Cardiac fibroblast (primary cell): ENCODE data around the gene GALK1.

Experiments used
- DNase-seq, 2 donors: peaks; one replicate each; pipeline versions ENCODE4 v3.0.0 to v3.0.0-alpha.2; 2010; ENCODE audit warnings: low read depth in 2 of 2
- H3K4me3 ChIP-seq, 2 donors: replicated peaks in 1 of 2; 1 replicate in 1 of 2; 2 replicates in 1 of 2; pipeline ENCODE4 v1.5.1; 2011; ENCODE audit warnings: low read depth in 2 of 2, low read length in 2 of 2, mild to moderate bottlenecking in 2 of 2, moderate library complexity in 1 of 2
- CTCF ChIP-seq: IDR thresholded peaks from one replicate; pipeline ENCODE4 v1.5.1; 2011; ENCODE audit warnings: low read depth, mild to moderate bottlenecking, low read length, inconsistent platforms

GALK1 gene

GRCh38 chr17:75752802-75753513, 12.0 kb downstream of the GALK1 start:
- TF ChIP-seq CTCF: no peak
- H3K4me3 ChIP-seq: peak overlapping the region; percentile 26 to 51
- no peak for DNase-seq

GRCh38 chr17:75752405-75752709, 12.6 kb downstream of the GALK1 start:
- no peak for TF ChIP-seq CTCF
- H3K4me3 ChIP-seq: no peak overlapping the region
- no peak for DNase-seq

- DNase-seq: no peak
- no peak overlapping the region for H3K4me3 ChIP-seq
- no peak for TF ChIP-seq CTCF
These were observed 13.2 kb downstream of the GALK1 start for GRCh38 chr17:75751676-75752404.

DNA sequence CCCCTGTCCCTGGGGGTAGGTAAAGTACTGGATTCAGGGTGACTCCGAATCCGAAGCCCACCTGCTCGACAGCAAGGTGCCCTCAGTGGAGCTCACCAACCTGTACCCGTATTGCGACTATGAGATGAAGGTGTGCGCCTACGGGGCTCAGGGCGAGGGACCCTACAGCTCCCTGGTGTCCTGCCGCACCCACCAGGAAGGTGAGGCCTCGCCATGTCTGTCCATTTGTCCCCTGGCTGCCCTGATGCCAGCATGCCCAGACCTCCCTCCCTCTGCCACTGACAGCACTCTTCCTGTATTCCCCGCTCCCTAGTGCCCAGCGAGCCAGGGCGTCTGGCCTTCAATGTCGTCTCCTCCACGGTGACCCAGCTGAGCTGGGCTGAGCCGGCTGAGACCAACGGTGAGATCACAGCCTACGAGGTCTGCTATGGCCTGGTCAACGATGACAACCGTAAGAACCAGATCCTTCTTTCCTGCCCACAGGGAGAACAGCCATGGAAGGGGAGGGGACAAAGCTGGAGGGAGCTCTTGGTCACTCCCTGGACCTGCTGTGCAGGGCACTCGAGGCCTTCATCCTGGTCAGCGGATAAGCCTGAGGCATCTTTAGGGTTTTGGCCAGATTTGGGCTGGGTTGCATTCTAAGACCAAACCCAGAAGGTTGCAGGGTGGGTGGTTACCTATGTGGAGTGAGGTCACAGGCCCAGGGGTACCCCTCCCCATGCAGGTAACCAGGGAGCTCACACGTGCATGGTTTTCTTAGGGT, 14.2 kb downstream of the GALK1 start:
- no peak for DNase-seq
- no peak for TF ChIP-seq CTCF
- H3K4me3 ChIP-seq: no peak overlapping the region

- peak; percentile 78 to 79 for DNase-seq
- H3K4me3 ChIP-seq: no peak overlapping the region
- TF ChIP-seq CTCF: peak; percentile 80
These were observed 15.2 kb downstream of the GALK1 start for GRCh38 chr17:75749545-75750389.

- no peak for DNase-seq
- TF ChIP-seq CTCF: no peak
These were observed 16.3 kb downstream of the GALK1 start for GRCh38 chr17:75748706-75749105.

More at GRCh38 chr17:75748706-75749105, 16.3 kb downstream of the GALK1 start:
- no peak overlapping the region for H3K4me3 ChIP-seq
